IMR-90 (cell line): ENCODE data around the gene PIEZO2. TPM values are rescaled to one million over a fixed set of nuclear protein-coding genes. Genes with fewer than 3 reads are reported as not detected.

Experiments
- ATAC-seq: fragments of 200-7000 bp; cut with Tn5 transposase; 2 replicates; pipeline ENCODE4 v1.9.1; 2020; ENCODE audit warnings: low read depth, mild to moderate bottlenecking, moderate library complexity
- BruUV-seq: library from RNA; stranded (reverse); fragments of 400-500 nt; replicated peaks from 2 replicates; lab custom pipeline; 2021; lab: Mats Ljungman, UMichigan
- CTCF ChIA-PET: fragments of 300-600 bp; formaldehyde crosslinking; extraction: SDS; loops from one replicate; lab custom pipeline; 2021; ENCODE audit warnings: antibody characterized with exemption; lab: Yijun Ruan, JAX
- POLR2A ChIA-PET: fragments of 300-600 bp; sonication (Branson Sonifier 250); formaldehyde crosslinking; loops from one replicate; lab custom pipeline; 2022; ENCODE audit warnings: antibody characterized with exemption; ENCODE audit not compliant: unreplicated experiment; lab: Charles Lee
- DNase-seq: peaks from one replicate; pipeline ENCODE4 v3.0.0; 2013
- H2AFZ ChIP-seq: replicated peaks from 2 replicates; pipeline ENCODE3; 2013; ENCODE audit warnings: low read length, mild to moderate bottlenecking; ENCODE audit not compliant: poor library complexity
- H2AK5ac ChIP-seq: 2 replicates; pipeline ENCODE4 v1.6.1; 2013; ENCODE audit warnings: low read depth, low read length, inconsistent platforms
- H2AK9ac ChIP-seq: replicated peaks from 2 replicates; pipeline ENCODE3; 2013; ENCODE audit warnings: mild to moderate bottlenecking, low read depth, low read length, moderate library complexity; ENCODE audit not compliant: poor library complexity
- H2BK120ac ChIP-seq: 2 replicates; pipeline ENCODE4 v1.6.1; 2013; ENCODE audit warnings: low read depth, low read length, inconsistent platforms
- H2BK15ac ChIP-seq: 3 replicates; pipeline ENCODE4 v1.6.1; 2013; ENCODE audit warnings: low read depth, low read length, inconsistent platforms
- H2BK20ac ChIP-seq: 2 replicates; pipeline ENCODE4 v1.6.1; 2013; ENCODE audit warnings: low read depth, mild to moderate bottlenecking, inconsistent platforms, low read length, moderate library complexity
- H2BK5ac ChIP-seq: 2 replicates; pipeline ENCODE4 v1.6.1; 2013; ENCODE audit warnings: mild to moderate bottlenecking, low read depth, low read length, inconsistent platforms; ENCODE audit not compliant: poor library complexity, severe bottlenecking
- H3K14ac ChIP-seq: replicated peaks from 2 replicates; pipeline ENCODE4 v1.6.1; 2013; ENCODE audit warnings: low read depth, low read length, inconsistent platforms
- H3K18ac ChIP-seq: 2 replicates; pipeline ENCODE4 v1.6.1; 2013; ENCODE audit warnings: low read depth, low read length, control low read depth
- H3K23ac ChIP-seq: 2 replicates; pipeline ENCODE4 v1.6.1; 2013; ENCODE audit warnings: low read depth, low read length, inconsistent platforms
- H3K27ac ChIP-seq: 2 replicates; pipeline ENCODE4 v1.5.1; 2013; ENCODE audit warnings: mild to moderate bottlenecking, control low read depth, low read length; ENCODE audit not compliant: insufficient read depth
- H3K27me3 ChIP-seq: 2 replicates; pipeline ENCODE4 v1.6.1; 2013; ENCODE audit warnings: low read length; ENCODE audit not compliant: control insufficient read depth, insufficient read depth
- H3K36me3 ChIP-seq: 2 replicates; pipeline ENCODE4 v1.6.1; 2013; ENCODE audit warnings: low read length, mixed read lengths; ENCODE audit not compliant: control insufficient read depth, insufficient read depth
- H3K4ac ChIP-seq: 2 replicates; pipeline ENCODE4 v1.6.1; 2013; ENCODE audit warnings: low read depth, low read length, inconsistent platforms
- H3K4me1 ChIP-seq: 2 replicates; pipeline ENCODE4 v1.6.1; 2013; ENCODE audit warnings: low read length, mixed read lengths; ENCODE audit not compliant: control insufficient read depth, insufficient read depth
- H3K4me2 ChIP-seq: 2 replicates; pipeline ENCODE4 v1.6.1; 2013; ENCODE audit warnings: low read depth, mild to moderate bottlenecking, control low read depth, low read length, moderate library complexity
- H3K4me3 ChIP-seq: 2 replicates; pipeline ENCODE4 v1.5.1; 2013; ENCODE audit warnings: low read depth, mild to moderate bottlenecking, control low read depth, low read length, moderate library complexity; ENCODE audit not compliant: insufficient read depth
- H3K56ac ChIP-seq: 2 replicates; pipeline ENCODE4 v1.6.1; 2013; ENCODE audit warnings: low read length, inconsistent platforms; ENCODE audit not compliant: insufficient read depth; ENCODE audit errors: extremely low read depth
- H3K79me1 ChIP-seq, 2 experiments: 2 replicates each; pipeline ENCODE4 v1.6.1; 2013; ENCODE audit warnings: low read length in 2 of 2, inconsistent platforms in 1 of 2, low read depth in 1 of 2
- H3K9ac ChIP-seq: 2 replicates; pipeline ENCODE4 v1.6.1; 2013; ENCODE audit warnings: low read depth, low read length, control low read depth
- H3K9me1 ChIP-seq: 2 replicates; pipeline ENCODE4 v1.6.1; 2013; ENCODE audit warnings: low read length, inconsistent platforms; ENCODE audit not compliant: insufficient read depth
- H3K9me3 ChIP-seq: 2 replicates; pipeline ENCODE4 v1.6.1; 2013; ENCODE audit warnings: low read length; ENCODE audit not compliant: control insufficient read depth, insufficient read depth
- H4K20me1 ChIP-seq: 2 replicates; pipeline ENCODE4 v1.6.1; 2013; ENCODE audit warnings: low read length, inconsistent platforms; ENCODE audit not compliant: insufficient read depth
- H4K5ac ChIP-seq: 2 replicates; pipeline ENCODE4 v1.6.1; 2013; ENCODE audit warnings: mild to moderate bottlenecking, low read depth, low read length, control low read depth
- H4K8ac ChIP-seq, 2 experiments: 2 replicates each; pipeline ENCODE4 v1.6.1; 2013; ENCODE audit warnings: low read depth in 2 of 2, low read length in 2 of 2, control low read depth in 1 of 2, inconsistent platforms in 1 of 2
- H4K91ac ChIP-seq: 2 replicates; pipeline ENCODE4 v1.6.1; 2013; ENCODE audit warnings: low read depth, low read length, inconsistent platforms; ENCODE audit not compliant: insufficient read depth
- BHLHE40 ChIP-seq: fragments of 150-350 bp; IDR thresholded peaks from 2 replicates; pipeline ENCODE4 v1.6.1; 2016; ENCODE audit warnings: mild to moderate bottlenecking, low read depth, low read length
- CEBPB ChIP-seq: IDR thresholded peaks from 2 replicates; pipeline ENCODE4 v1.6.1; 2012; ENCODE audit warnings: low read depth, low read length, improper control_type of control experiment
- CHD1 ChIP-seq: IDR thresholded peaks from 2 replicates; pipeline ENCODE4 v1.6.1; 2012; ENCODE audit warnings: low read depth, low read length, improper control_type of control experiment
- MAZ ChIP-seq: IDR thresholded peaks from 2 replicates; pipeline ENCODE4 v1.6.1; 2012; ENCODE audit warnings: low read depth, mild to moderate bottlenecking, low read length, improper control_type of control experiment, moderate library complexity, borderline replicate concordance
- MXI1 ChIP-seq: IDR thresholded peaks from 2 replicates; pipeline ENCODE4 v1.6.1; 2012; ENCODE audit warnings: low read depth, mild to moderate bottlenecking, low read length, moderate library complexity, borderline replicate concordance
- NFE2L2 ChIP-seq: fragments of 150-350 bp; IDR thresholded peaks from 2 replicates; pipeline ENCODE4 v1.6.1; 2016; ENCODE audit warnings: low read depth, mild to moderate bottlenecking, low read length
- POLR2A ChIP-seq: IDR thresholded peaks from 2 replicates; pipeline ENCODE4 v1.6.1; 2012; ENCODE audit warnings: mild to moderate bottlenecking, low read depth, low read length
- SMC3 ChIP-seq: fragments of 150-350 bp; IDR thresholded peaks from 2 replicates; pipeline ENCODE4 v1.6.1; 2016; ENCODE audit warnings: low read depth, mild to moderate bottlenecking, antibody characterized with exemption, low read length, moderate library complexity
- WGBS, 2 experiments: methylation state at CpG; one replicate each; pipeline versions ENCODE4 v1.1.5 to v1.1.7; 2013; ENCODE audit warnings: missing lambda C conversion rate in 2 of 2; ENCODE audit not compliant: insufficient read length in 1 of 2; ENCODE audit errors: extremely low coverage in 2 of 2; 5-methylcytosine and 5-hydroxymethylcytosine counted together
- dilution Hi-C: fragments of 300-500 bp; cut with HindIII; formaldehyde crosslinking; loops from one replicate; pipeline ENCODE4 v1.14.3; 2018; ENCODE audit warnings: low sequenced_read_pairs; ENCODE audit not compliant: unreplicated experiment
- in situ Hi-C: fragments of 300-500 bp; cut with MboI; formaldehyde crosslinking; loops from 3 replicates; pipeline ENCODE4 v1.14.3; 2019; ENCODE audit warnings: low sequenced_read_pairs, inconsistent platforms, mixed read lengths
- intact Hi-C: fragments of 100-400 bp; cut with micrococcal nuclease; formaldehyde crosslinking; loops from 2 replicates; pipeline ENCODE4 v1.10.0; 2022
- polyA plus RNA-seq, 3 experiments: library from polyadenylated mRNA; depleted of rRNA; stranded (reverse); fragments of >200 nt; gene quantifications; 2 replicates each; pipeline ENCODE4 v1.2.3, GENCODE V29; 2012; ENCODE audit warnings: low replicate concordance in 1 of 3
- total RNA-seq: library from RNA; depleted of rRNA; stranded (reverse); fragments of >200 nt; gene quantifications from 2 replicates; pipeline ENCODE4 v1.2.3, GENCODE V29; 2012
- TF ChIP-seq, protein P1 (sequence below): conservative IDR thresholded peaks from 2 replicates; pipeline ENCODE4 v1.5.1; 2012; ENCODE audit warnings: mild to moderate bottlenecking, low read depth, low read length, improper control_type of control experiment

The PIEZO2 gene
- total and polyA plus RNA-seq, 2 of the 4 experiments (the other 2 are of a cell fraction): 2.4 to 4.1 TPM

DNA sequence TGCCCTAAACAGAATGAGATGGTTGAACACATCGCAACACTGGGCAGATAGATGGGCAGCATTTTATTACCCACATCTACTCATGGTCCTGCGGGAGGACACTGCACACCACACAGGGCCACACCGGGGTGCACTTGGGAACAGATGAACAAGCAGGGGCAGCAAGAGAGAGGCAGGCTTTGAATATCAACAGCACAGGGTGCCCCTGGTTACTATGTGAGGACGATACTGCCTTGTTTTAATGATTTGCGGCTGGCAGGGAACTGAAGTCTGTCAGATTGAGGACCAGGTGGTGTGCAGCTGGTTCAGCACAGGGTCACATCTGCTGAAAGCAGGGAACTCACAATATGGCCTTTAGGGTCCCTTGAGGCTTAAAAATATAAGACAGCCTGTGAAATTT lies 195.7 kb downstream of the PIEZO2 start:
- dilution Hi-C loops (no loop called here), intact Hi-C loops (loop anchor here (10.0 kb wide), 1 partner anchor 79 kb away; no protein-coding TSS in a partner anchor), in situ Hi-C loops (no loop called here)
- H3K4ac ChIP-seq: no peak overlapping the region
- TF ChIP-seq CHD1: no peak
- no peak for TF ChIP-seq NFE2L2
- no peak for TF ChIP-seq BHLHE40
- TF ChIP-seq MAZ: no peak
- TF ChIP-seq MXI1: no peak
- TF ChIP-seq, protein P1, sequence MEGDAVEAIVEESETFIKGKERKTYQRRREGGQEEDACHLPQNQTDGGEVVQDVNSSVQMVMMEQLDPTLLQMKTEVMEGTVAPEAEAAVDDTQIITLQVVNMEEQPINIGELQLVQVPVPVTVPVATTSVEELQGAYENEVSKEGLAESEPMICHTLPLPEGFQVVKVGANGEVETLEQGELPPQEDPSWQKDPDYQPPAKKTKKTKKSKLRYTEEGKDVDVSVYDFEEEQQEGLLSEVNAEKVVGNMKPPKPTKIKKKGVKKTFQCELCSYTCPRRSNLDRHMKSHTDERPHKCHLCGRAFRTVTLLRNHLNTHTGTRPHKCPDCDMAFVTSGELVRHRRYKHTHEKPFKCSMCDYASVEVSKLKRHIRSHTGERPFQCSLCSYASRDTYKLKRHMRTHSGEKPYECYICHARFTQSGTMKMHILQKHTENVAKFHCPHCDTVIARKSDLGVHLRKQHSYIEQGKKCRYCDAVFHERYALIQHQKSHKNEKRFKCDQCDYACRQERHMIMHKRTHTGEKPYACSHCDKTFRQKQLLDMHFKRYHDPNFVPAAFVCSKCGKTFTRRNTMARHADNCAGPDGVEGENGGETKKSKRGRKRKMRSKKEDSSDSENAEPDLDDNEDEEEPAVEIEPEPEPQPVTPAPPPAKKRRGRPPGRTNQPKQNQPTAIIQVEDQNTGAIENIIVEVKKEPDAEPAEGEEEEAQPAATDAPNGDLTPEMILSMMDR: no peak
- no peak for TF ChIP-seq CEBPB
- no peak for TF ChIP-seq SMC3
- no peak for TF ChIP-seq POLR2A
- CTCF ChIA-PET: no interaction called here
- no peak overlapping the region for H2AK9ac ChIP-seq
- POLR2A ChIA-PET: no interaction called here
- no peaks in the 10 kb centered on the region for H3K4me1 ChIP-seq
- no peak overlapping the region for H2AK5ac ChIP-seq
- H3K4me3 ChIP-seq: no peak overlapping the region
- no TSS peak for BruUV-seq
- no peaks in the 10 kb centered on the region for H3K36me3 ChIP-seq
- no peak overlapping the region for H3K4me2 ChIP-seq
- no peak for DNase-seq
- no peak overlapping the region for H2BK120ac ChIP-seq
- H3K9me1 ChIP-seq: 0 out of 2 replicates have a peak, but pooled peaks cover 4% of the 10 kb centered on the region
- no peak overlapping the region for H2BK15ac ChIP-seq
- H4K5ac ChIP-seq: no peak overlapping the region
- no peak overlapping the region for H3K56ac ChIP-seq
- H3K9me3 ChIP-seq: no peaks in the 10 kb centered on the region
- H3K79me1 ChIP-seq: no peaks in the 10 kb centered on the region
- H2BK20ac ChIP-seq: no peak overlapping the region
- H3K18ac ChIP-seq: no peak overlapping the region
- H2BK5ac ChIP-seq: no peak overlapping the region
- no peak overlapping the region; the same call in 1 of the 2 replicates for H4K91ac ChIP-seq
- H4K8ac ChIP-seq: no peak overlapping the region
- ATAC-seq: no peak
- 67% methylated on average over 2 of the region's 5 CpGs; no CpG with 5 or more reads in 1 of the 2 experiments for WGBS, 2 experiments
- H2AFZ ChIP-seq: peak overlapping the region; percentile 65
- H3K9ac ChIP-seq: no peak overlapping the region
- H3K14ac ChIP-seq: no peak overlapping the region
- no peak overlapping the region for H3K27ac ChIP-seq
- no peaks in the 10 kb centered on the region for H4K20me1 ChIP-seq
- H3K27me3 ChIP-seq: no peaks in the 10 kb centered on the region
- H3K23ac ChIP-seq: no peak overlapping the region
